Esophagus squamous epithelium (tissue), 5 donors: ENCODE data around the gene IL11RA. TPM values are rescaled to one million over a fixed set of nuclear protein-coding genes. Genes with fewer than 3 reads are reported as not detected.

Experiments
- DNase-seq: peaks from one replicate; lab custom pipeline; 2025; lab: John Stamatoyannopoulos, UW
- H3K27ac ChIP-seq, 4 donors: fragments of 200-600 bp; sonication (generic); one replicate each; pipeline ENCODE4 v1.5.1; 2016 to 2019; ENCODE audit warnings: mild to moderate bottlenecking in 1 of 4
- H3K27me3 ChIP-seq, 4 donors: fragments of 200-600 bp; sonication (generic); 1 replicate in 3 of 4; 2 replicates in 1 of 4; pipeline versions ENCODE4 v1.5.1 to v1.6.0; 2017 to 2021; ENCODE audit warnings: antibody characterized with exemption in 1 of 4
- H3K36me3 ChIP-seq, 3 donors: fragments of 200-600 bp; sonication (generic); one replicate each; pipeline ENCODE4 v1.5.1; 2016 to 2019
- H3K4me1 ChIP-seq, 3 donors: fragments of 200-600 bp; sonication (generic); one replicate each; pipeline ENCODE4 v1.5.1; 2017 to 2019
- H3K4me3 ChIP-seq, 4 donors: fragments of 200-600 bp; sonication (generic); 1 replicate in 3 of 4; 2 replicates in 1 of 4; pipeline ENCODE4 v1.5.1; 2016 to 2019; ENCODE audit warnings: mild to moderate bottlenecking in 2 of 4, moderate library complexity in 1 of 4
- H3K9me3 ChIP-seq, 3 donors: fragments of 200-600 bp; sonication (generic); one replicate each; pipeline ENCODE4 v1.5.1; 2016 to 2019
- POLR2A ChIP-seq, 4 donors: fragments of 450-650 bp; IDR thresholded peaks; one replicate each; pipeline ENCODE4 v1.6.1; 2017; ENCODE audit warnings: antibody characterized with exemption in 4 of 4, mild to moderate bottlenecking in 4 of 4, moderate library complexity in 3 of 4
- WGBS, 2 donors: methylation state at CpG; one replicate each; pipeline ENCODE4 v1.1.5; 2018; 5-methylcytosine and 5-hydroxymethylcytosine counted together
- intact Hi-C: fragments of 100-400 bp; cut with DNase I; formaldehyde crosslinking; loops from one replicate; pipeline ENCODE4 v1.15.0; 2022
- total RNA-seq, 4 donors: library from RNA; depleted of rRNA; stranded (reverse); fragments of >200 nt; gene quantifications; one replicate each; pipeline ENCODE4 v1.1.0, GENCODE V29; 2016
- TF ChIP-seq, protein P1 (sequence below), 6 experiments: fragments of 450-650 bp in 4 of 6; fragments of 200-600 bp in 2 of 6; sonication (generic) in 2 of 6; IDR thresholded peaks; one replicate each; pipeline ENCODE4 v1.5.1; 2016 to 2019; ENCODE audit warnings: antibody characterized with exemption in 6 of 6, mild to moderate bottlenecking in 4 of 6, moderate library complexity in 4 of 6
- donor health status: DM: yes; HTN: yes; CAD: no.

Gene IL11RA
- total RNA-seq, 4 donors from 2014 or later, result 2.5 to 18.7 (median 9.3) TPM

DNA sequence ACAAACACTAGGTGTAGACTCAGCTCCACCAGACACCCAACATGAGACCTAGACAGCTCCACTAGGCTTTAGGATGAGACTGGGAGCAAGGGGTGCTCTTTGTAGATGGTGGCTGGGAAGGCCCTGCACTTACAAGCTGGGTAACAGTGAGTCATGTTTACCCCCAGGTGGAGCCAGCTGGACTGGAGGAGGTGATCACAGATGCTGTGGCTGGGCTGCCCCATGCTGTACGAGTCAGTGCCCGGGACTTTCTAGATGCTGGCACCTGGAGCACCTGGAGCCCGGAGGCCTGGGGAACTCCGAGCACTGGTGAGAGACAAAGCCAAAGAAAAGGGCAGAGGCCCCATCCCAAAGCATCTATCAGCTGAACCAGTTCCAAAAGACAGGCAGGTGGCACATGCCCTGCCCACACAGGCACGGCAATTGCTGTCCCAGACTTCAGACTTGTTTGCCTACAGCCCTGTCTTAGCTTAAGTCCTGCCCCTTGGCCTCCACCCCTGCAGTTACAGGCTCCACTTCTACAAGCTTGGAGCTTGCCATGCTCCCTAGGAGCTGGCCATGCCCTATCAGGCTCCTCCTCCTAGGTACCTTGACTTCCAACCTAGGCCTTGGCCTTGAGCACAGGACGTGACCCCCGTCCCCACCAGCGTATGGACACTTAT is 7.7 kb downstream of the IL11RA start:
- peaks cover 7 to 55% (median 23%) of the 10 kb centered on the region in 3 donors for H3K4me1 ChIP-seq
- no peak for TF ChIP-seq POLR2A (IDR thresholded peaks at IDR 0.05)
- TF ChIP-seq, protein P1, sequence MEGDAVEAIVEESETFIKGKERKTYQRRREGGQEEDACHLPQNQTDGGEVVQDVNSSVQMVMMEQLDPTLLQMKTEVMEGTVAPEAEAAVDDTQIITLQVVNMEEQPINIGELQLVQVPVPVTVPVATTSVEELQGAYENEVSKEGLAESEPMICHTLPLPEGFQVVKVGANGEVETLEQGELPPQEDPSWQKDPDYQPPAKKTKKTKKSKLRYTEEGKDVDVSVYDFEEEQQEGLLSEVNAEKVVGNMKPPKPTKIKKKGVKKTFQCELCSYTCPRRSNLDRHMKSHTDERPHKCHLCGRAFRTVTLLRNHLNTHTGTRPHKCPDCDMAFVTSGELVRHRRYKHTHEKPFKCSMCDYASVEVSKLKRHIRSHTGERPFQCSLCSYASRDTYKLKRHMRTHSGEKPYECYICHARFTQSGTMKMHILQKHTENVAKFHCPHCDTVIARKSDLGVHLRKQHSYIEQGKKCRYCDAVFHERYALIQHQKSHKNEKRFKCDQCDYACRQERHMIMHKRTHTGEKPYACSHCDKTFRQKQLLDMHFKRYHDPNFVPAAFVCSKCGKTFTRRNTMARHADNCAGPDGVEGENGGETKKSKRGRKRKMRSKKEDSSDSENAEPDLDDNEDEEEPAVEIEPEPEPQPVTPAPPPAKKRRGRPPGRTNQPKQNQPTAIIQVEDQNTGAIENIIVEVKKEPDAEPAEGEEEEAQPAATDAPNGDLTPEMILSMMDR (IDR thresholded peaks at IDR 0.05), result no peak
- intact Hi-C loops, result no loop called here
- H3K27me3 ChIP-seq, result no peaks in the 10 kb centered on the region
- WGBS, 2 donors, result 30 to 83% methylated on average over 1 to 2 of the region's 8 CpGs
- peaks cover 0 to 27% (median 0%) of the 10 kb centered on the region in 3 donors for H3K36me3 ChIP-seq
- H3K9me3 ChIP-seq, result no peaks in the 10 kb centered on the region
- H3K4me3 ChIP-seq, result no peak overlapping the region
- H3K27ac ChIP-seq, result peak overlapping the region in 1 of 4 donors; percentile 4
- DNase-seq, result no peak

DNA sequence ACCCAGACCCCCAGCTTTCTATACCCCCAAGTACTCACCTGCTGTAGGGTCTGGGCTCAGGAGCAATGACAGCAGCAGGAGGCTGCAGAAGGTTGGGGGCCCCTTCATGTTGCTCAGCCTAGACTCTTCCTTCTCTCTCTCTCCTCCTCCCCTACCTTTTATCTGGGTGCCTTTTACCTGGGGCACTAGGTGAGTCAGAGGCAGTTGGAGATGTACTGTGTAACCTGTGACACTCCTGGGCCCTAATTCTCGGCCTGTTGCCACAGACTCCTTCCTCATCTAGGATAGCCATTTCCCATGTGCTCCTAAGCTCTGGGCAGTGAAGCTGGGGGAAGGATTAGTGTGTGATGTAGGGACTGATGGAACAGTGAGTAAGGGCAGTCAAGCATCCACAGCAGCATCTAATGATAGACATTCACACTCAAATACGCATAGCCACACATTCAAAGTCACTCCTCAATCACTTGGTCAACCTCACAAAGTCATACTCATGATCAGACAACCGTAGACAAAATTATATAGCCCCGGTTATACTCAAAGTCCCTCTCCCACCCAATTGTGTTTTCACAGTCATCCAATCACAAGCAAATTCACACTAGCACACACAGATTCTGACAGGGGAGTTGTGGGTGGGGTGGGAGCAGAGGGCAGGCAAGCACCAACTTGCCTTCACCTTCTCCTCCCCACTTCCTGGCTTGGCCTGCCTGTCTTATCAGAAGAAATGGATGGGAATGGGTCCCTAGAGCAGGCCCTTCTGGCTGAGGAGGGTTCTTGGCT is 10.7 kb downstream of the IL11RA start, which contains the start of gene CCL27:
Gene CCL27, minus strand, starts transcription at position 132 of the 777 bp plus-strand sequence. Its CDS starts 24 bp downstream, at position 108.
- Histone ChIP-seq H3K4me1 (peaks cover 9 to 69% (median 20%) of the 10 kb centered on the region in 3 donors), H3K36me3 (peaks cover 0 to 21% (median 0%) of the 10 kb centered on the region in 3 donors), H3K4me3 (no peak within 1 kb of the TSS), H3K9me3 (no peaks in the 10 kb centered on the region), H3K27ac (peak within 1 kb of the TSS in 3 of 4 donors; percentile 8 to 99 (median 19)), H3K27me3 (no peaks in the 10 kb centered on the region)
- intact Hi-C loops, result no loop called here
- no peak for TF ChIP-seq POLR2A (IDR thresholded peaks at IDR 0.05)
- TF ChIP-seq, protein P1 (IDR thresholded peaks at IDR 0.05), result no peak
- 62% methylated on average over 4 of the region's 4 CpGs for WGBS, 2 donors
- DNase-seq, result no peak

DNA sequence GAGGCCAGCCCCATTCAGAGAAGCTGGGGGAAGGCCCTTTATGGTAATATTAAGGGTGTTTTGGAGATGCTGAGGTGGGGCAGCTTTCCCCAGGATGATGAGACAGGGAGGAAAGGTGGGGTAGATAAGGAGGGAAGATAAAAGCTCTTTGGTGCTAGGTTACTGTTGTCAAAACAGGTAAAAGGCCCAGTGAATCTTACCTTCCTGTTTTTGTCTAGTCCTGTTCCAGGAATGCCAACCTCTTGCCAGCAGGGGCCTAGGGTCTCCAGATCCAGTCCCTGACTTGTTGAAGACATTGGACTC is 11.3 kb downstream of the IL11RA start:
- Histone ChIP-seq H3K27me3 (no peaks in the 10 kb centered on the region), H3K4me3 (no peak overlapping the region), H3K27ac (peak overlapping the region in 3 of 4 donors; percentile 8 to 99 (median 19)), H3K36me3 (peaks cover 0 to 21% (median 0%) of the 10 kb centered on the region in 3 donors), H3K9me3 (no peaks in the 10 kb centered on the region), H3K4me1 (peaks cover 9 to 71% (median 20%) of the 10 kb centered on the region in 3 donors)
- intact Hi-C loops, result no loop called here
- TF ChIP-seq, protein P1 (IDR thresholded peaks at IDR 0.05), result no peak
- no peak for TF ChIP-seq POLR2A (IDR thresholded peaks at IDR 0.05)
- no peak for DNase-seq

DNA sequence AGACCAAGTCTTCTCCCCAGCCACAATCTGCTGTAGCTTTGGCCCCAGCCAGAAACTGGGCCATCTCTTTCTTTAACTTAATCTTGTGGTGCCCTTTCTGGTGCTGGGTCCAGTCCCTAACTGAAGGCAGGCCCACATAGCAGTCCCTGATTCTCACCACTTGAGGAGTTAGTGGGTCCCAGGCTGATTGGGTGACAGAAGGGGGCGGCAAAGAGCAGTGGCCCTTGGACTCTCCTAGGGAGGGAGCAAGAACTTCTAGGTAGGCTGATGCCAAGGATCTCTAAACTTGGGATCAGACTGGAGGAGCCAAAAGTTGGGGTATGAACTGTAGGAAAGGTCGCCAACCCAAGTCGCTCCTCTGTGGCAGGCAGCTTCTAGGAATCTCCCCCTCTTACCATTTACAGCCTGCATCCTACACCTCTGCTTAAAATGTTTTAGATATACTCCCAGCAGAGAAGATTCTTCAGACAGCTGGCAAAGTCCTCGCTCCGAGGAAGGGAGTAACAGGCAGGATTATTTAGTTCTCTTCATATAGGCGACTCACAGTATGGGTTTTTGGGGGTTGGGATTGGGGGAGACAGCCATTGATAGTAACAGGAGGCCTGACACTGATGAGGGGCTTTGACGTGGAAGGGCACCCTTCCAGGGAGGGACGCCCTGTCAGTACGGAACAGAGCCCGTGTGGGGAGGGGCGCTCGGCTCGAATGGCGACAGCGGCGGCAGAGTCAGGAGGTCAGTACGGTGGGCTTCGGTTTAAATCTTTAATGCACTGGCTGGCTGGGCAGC is 12.5 kb downstream of the IL11RA start:
- peaks cover 9 to 68% (median 20%) of the 10 kb centered on the region in 3 donors for H3K4me1 ChIP-seq
- peaks cover 0 to 24% (median 0%) of the 10 kb centered on the region in 3 donors for H3K36me3 ChIP-seq
- TF ChIP-seq POLR2A (IDR thresholded peaks at IDR 0.05), result no peak
- TF ChIP-seq, protein P1 (IDR thresholded peaks at IDR 0.05), result peak; percentile 61 to 79 (median 72)
- intact Hi-C loops, result no loop called here
- H3K27me3 ChIP-seq, result no peaks in the 10 kb centered on the region
- H3K9me3 ChIP-seq, result no peaks in the 10 kb centered on the region
- H3K4me3 ChIP-seq, result peak overlapping the region; percentile 49 to 88 (median 72)
- 23 to 40% methylated on average over 6 to 17 of the region's 18 CpGs for WGBS, 2 donors
- no peak for DNase-seq
- H3K27ac ChIP-seq, result peak overlapping the region; percentile 94 to 99 (median 98)
